GM19328 (cell line): Measurements from ENCODE around the gene PROCA1.
"Not testable (repeated sequence)": the region's sequence is repeated elsewhere in the genome, so short reads cannot be mapped to it uniquely, and the experiment has no call there.

ENCODE experiments used
- ATAC-seq: cut with Tn5 transposase; IDR thresholded peaks from one replicate; pipeline ENCODE4 v1.9.1; 2021; ENCODE audit warnings: mild to moderate bottlenecking, moderate library complexity; ENCODE audit not compliant: unreplicated experiment

The PROCA1 gene

DNA sequence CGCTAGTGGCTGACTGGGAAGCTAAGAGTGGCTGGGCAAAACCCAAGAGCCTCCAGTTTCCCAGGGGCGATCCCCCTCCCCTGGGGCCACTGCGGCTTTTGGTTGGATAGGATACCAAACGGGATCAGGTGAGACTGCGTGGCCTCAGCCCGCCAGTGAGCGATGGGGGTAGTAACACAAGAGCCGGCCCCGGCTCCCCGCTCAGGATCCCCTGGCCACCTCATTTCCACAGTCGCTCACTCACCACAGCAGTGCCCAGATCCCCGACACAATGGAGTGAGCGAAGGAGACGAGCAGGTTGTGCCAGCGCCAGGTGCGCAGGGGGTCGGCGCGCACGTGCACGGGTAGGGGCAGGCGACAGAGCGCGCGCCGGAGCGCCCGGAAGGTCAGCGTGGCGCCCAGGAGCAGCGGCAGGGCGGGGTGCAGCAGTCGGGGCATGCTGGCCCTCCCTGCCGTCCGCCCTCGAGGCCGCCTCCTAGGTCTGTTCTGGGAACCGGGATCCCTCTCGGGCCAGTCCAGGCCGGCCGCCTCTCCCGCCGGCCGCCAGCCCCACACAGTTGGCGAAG lies 14.1 kb upstream of the PROCA1 start:
- ATAC-seq = no peak

GRCh38 chr17:28725166-28725659 lies 13.5 kb upstream of the PROCA1 start:
- no peak for ATAC-seq

- ATAC-seq = no peak
Measured at GRCh38 chr17:28724500-28725165, 12.9 kb upstream of the PROCA1 start.

DNA sequence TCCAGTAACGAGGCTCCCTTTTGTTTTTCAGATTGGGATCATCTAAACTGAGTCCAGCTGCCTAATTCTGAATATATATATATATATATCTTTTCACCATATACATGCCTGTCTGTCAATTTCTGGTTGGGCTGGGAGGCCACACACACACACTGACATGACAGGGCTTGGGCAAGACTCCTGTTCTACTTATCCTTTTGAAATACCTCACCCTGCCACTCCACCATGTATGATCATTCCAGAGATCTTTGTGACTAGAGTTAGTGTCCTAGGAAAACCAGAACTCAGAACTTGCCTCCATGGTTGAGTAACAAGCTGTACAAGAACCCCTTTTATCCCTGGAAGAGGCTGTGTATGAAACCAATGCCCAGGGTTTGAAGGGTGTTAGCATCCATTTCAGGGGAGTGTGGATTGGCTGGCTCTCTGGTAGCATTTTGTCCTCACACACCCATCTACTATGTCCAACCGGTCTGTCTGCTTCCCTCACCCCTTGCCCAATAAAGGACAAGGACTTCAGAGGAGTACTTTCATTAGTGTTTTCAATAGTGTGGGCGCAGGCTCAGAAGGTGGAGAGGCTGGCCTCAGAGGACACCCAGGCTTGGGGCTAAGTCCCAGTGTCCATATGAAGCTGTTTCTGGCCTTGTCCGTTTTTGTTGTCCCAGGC lies 12.3 kb upstream of the PROCA1 start:
- ATAC-seq = not testable (repeated sequence)

DNA sequence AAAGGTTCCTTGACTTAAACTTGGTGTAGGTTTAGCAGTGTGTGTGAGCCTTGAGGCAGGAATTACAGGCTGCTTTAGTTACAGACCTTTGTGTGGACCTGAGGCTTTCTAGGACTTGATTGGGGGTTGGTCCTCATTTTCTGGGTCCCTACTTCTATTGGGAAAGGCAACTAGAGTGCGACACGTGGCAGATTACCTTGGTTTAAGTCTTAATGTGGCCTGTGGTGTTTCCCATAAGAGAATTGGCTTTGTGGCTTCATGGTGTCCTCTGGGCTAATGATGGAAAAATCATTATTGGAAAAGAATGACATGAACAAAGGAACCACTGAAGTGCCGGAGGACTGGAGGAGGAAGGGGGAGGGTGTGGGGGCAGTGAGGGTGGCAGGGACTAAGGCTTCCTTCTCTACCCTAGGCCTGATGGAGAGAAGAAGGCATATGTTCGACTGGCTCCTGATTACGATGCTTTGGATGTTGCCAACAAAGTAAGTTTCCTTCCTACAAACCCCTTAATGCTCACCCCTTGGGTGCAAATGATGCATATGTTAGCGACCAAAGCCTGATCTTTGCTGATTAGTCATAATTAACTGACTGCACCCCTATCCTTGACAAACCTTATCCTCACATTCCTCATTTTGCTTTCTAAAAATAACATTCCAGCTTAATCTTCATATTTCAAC lies 11.6 kb upstream of the PROCA1 start:
- ATAC-seq = no peak

DNA sequence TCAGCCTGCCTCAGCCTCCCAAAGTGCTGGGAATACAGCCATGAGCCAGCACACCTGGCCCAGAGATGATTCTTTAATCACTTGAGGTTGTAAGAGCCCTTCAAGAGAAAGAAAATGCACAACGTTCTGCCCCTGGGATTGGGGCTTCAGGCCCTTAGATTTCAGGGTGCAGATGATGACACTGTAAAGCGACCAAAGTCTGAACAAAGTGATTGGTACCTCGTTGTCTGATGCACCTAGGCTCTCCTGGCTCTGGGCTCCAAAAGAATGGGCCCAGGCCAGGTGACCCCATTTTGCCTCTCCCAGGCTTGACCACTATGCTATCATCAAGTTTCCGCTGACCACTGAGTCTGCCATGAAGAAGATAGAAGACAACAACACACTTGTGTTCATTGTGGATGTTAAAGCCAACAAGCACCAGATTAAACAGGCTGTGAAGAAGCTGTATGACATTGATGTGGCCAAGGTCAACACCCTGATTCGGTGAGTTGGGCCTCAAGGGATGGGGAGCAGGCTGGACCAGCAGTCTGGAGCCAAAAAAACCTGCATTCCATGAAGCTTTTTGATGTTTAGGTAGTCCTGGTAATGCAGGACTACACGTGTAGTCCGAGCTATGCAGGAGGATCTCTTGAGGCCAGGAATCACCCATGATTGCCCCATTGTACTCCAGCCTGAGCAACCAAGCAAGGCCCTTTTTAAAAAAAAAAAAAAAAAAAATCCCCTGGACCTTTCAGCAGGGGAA lies 10.9 kb upstream of the PROCA1 start:
- ATAC-seq = no peak

GRCh38 chr17:28720997-28721329 lies 9.3 kb upstream of the PROCA1 start:
- not testable (repeated sequence) for ATAC-seq

DNA sequence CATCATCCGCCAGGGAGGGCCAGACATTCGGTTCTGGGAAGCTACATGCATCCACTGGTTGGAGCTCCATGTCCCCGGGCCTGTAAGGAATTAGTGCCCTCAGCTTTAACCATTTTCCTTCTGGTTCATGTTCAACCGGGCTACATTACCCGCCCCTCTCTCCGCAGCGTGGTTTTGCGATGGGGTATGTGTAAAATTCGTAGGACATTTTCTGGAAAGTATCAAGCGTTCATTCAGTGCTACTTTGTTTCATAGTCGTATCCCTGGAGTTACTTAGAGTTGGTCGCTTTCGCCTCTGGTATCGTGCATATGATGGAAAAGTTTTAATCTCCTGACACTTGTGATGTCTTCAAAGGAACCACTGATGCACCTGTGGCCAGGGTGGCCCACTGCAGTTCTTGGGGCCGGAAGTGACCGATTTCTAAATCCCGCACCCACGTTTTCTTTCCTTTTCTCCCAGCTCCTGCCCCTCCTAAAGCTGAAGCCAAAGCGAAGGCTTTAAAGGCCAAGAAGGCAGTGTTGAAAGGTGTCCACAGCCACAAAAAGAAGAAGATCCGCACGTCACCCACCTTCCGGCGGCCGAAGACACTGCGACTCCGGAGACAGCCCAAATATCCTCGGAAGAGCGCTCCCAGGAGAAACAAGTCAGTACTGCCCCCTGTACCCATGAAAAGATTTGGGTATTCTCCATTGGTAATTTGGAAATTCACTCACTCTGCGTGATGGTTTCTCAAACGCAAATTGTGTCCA lies 8.7 kb upstream of the PROCA1 start:
- no peak for ATAC-seq

- no peak for ATAC-seq
Measured at GRCh38 chr17:28719021-28719433, 7.3 kb upstream of the PROCA1 start.

DNA sequence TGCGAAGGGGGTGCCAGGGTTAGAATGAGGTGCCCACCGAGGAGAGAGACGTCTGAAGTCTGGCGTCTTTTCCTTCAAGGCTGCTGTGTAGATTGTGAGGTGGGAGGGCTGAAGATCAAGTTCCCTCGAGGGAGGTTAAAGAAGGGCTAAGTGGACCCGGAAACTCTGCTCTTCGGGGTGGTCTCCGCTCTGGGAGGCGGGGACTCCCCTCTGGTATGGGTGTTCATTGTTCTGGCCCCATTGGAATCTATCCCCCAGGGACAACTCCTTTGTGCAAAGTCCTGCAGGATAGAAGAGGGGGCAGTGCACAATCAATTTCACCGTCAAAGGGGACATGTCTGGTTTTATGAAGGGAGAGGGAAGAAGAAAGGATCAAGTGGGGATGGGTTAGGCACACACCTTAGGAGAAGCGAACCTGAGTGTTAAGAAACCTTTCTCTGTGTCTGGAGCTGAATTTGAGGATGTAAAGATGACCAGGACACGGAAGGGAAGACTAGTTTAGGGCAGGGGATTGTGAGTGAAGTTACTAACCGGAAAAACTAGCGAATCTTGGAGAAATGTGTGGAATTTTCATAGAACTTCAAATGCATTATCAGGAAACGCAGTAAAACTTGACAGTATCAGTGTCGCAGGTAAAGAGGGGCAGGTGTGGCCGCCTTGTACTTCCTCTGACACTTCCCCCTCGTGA lies 6.8 kb upstream of the PROCA1 start:
- no peak for ATAC-seq

DNA sequence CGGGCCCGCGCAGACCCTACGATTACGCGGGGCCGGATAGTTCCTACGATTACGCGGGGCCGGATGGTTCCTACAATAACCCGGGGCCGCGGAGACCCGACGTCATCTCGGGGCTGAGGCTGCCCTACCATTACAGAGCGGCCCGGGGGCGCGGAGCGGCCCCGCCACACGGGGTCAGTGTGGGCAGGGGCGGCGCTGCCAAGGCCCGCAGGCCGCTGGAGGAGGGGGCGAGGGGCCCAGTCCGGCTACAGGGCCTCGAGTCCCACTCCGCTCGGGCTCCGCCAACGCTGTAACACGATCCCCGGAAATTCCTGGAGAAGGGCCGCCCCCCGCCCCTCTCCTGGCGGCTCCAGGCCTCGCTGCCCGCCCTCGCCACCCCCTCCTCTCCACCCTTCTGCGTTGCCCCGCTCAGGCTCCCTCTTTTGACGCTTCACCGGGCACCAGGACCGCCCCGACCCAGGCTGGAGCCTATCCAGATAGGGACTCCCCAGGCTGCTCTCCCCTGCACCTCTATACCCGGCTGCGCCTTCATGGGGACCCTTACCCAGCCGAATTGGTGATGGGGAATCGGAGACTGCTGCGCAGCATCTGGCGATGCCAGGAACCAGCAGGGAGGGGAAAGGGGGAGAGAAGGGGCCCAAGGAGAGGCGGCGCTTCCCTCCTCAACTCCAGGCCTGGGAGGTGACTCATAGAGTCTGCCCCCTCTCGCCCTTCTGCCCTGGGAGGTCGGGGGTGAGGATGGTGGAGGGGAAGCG lies 6.1 kb upstream of the PROCA1 start, which contains the start of gene RAB34:
Gene RAB34 (minus strand): TSS at position 291 of the 755 bp plus-strand sequence. CDS start 602 bp downstream, outside the sequence.
- ATAC-seq = no peak

DNA sequence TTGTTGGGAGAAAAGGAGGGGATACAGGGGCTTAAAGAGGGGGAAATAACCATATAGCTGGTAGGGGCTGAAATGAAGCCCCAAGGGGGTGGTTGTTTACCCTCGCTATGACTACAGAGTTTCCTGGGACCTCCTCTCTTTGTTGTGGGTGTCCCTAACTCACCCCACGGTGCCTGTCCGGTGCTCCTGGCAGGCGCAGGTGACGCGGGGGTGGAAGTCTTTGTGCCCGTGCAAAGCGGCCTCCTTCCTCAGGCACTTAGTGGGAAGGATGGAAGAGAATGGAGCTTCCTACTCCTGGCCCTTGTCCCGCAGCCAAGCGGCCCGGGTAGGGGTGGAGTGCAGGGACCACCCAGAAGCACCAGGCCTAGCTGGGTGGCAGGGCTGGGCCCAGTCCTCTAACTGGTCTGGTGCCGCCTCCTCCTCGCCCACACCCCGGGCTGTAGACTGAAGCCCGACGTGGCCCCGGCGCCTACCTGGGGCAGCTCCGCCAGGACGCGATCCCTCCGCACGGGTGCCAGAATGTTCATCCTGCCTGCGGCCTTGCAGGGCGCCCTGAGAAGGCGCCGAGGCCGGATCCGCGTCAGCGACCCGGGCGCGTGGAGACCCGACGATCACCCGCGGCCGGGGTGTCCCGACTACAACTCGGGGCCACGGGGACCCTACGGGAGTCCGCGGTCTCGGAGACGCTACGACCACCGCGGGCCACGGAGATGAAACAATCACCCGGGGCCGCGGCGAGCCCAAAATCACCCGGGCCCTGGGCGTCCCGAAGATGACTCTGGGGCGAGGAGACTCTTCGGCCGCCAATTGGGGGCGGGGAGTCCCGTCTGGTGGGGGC lies 5.3 kb upstream of the PROCA1 start:
- no peak for ATAC-seq

GRCh38 chr17:28715217-28715616 lies 3.5 kb upstream of the PROCA1 start:
- no peak for ATAC-seq

DNA sequence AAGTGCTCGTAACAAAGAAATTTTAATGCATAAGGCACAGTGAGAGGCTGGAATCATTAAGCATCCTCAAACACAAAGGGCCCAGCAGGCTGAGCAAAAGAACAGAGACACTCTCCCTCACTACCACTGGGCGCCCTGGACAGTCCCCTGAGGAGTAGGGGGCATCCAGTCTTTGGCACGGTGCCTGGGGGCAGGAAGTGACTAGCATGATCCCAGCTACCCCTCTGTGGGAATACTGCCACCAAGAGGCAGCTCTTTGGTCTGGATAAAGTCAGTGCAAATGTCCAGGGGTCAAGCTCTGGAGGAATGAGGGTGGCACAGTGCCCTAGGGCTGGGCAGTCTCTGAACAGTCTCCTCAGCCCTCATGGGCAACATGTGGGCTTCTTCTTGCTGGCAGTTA lies 2.6 kb upstream of the PROCA1 start:
- ATAC-seq = no peak

- ATAC-seq = no peak
Measured at GRCh38 chr17:28712705-28713415, 1.2 kb upstream of the PROCA1 start.

DNA sequence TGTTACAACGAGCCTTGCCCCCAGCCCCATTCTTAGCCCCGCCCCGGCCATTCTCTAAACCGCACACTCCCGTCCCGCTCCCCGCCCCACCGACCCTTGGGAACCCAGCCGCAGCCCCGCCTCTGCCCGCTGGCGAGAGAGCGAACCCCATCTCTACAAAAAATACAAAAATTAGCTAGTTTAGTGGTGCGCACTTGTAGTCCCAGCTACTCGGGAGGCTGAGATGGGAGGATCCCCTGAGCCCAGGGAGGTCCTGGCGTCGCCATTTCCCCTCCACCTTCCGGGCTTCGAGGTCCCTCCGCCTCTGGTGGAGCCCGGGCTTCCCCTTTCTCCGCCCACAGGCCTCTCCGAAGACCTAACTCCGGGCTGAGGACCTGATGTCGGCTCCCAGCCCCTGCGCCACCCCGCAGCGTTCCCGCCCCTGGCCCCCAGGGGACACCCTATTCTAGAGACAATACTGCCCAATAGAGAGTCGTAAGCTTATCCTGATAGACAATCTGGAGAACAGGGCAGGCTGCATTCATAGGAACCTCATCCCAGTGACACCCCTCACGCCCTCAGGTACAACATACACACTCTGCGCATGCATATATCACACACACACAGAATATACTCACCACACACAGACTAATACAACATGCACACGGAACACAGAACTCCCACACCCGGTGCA lies 480 bp upstream of the PROCA1 start:
- no peak for ATAC-seq
